IPS-NIHi7 (cell line): ENCODE data around the gene TOR2A.
A peak's percentile ranks its signal among the peaks of the same experiment; 100 is the strongest.
"Not testable (repeated sequence)": the region's sequence is repeated elsewhere in the genome, so short reads cannot be mapped to it uniquely, and the experiment has no call there.

Source experiments
- DNase-seq: peaks from one replicate; pipeline ENCODE4 v3.0.0; 2012; ENCODE audit warnings: mixed read lengths; ENCODE audit errors: extremely low spot score

Gene TOR2A

GRCh38 chr9:127734747-127735529, at the start of gene TOR2A:
TSS of gene TOR2A (minus strand) at chr9:127735294. CDS start at chr9:127735270, 24 bp downstream.
- DNase-seq, result peak; percentile 97

GRCh38 chr9:127783111-127784008, 48.3 kb upstream of the TOR2A start:
- no peak for DNase-seq

DNA sequence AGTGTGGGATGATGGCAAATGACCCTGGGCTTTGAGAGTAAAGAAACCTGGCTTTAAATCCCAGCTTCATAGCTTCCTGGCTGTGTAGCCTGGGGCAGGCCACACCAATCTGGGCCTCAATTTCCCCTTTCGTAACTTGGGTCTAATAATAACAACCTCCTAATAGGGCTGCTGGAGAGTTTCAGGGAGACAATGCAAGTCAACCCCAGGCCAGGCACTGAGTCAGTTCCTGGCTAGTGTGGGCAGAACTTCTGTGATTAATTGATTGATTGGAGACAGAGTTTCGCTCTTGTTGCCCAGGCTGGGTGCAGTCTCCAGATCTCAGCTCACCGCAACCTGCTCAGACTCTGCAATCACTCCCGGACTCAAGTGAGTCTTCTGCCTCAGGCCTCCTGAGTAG, 46.7 kb upstream of the TOR2A start:
- no peak for DNase-seq

DNA sequence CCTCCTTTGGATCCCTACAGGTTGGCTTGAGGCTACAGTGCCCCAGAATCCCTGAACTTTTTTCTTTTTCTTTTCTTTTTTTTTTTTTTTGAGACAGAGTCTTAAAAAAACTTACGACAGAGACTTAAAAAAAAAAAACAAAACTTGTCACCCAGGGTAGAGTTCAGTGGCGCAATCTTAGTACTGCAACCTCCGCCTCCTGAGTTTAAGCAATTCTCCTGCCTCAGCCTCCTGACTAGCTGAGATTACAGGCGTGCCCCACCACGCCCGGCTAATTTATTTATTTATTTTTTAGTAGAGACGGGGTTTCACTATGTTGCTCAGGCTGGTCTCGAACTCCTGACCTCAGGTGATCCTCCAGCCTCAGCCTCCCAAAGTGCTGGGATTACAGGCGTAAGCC, 45.8 kb upstream of the TOR2A start:
- not testable (repeated sequence) for DNase-seq

DNA sequence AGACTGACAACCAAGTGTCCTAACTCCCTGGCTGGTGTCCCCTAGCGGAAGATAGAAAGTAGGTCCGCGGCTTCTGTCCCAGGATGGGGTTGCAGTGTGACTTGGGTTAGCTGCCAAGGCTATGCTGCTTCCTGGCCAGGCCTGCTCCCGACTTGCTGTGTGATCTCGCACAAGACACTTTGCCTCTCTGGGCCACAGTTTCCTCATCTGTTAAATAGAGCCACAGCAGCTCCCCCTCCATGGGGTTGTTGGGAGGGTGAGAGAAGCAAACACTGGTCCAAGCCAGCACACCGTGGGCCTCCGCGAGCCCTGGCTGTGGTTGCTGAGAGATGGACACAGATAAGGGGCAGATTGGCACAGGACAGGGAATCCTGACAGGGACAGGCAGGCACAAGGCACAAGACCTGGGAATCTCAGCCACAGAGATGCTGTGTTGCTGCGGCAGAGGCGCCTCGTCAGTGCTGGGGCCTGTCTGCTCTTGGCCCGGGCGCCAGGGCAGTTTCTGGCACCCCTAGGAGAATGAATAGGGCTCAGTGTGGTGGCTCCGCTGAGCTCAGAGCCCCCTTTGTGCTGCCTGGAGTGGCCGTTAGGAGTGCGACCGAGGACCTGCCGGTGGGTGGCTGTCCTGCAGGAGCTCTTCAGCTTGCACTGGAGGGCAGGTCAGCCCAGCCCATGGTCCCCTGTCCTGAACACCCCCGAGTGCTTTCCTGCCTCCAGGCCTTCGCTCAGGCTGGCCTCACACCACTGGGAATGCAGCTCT, 45.2 kb upstream of the TOR2A start:
- DNase-seq, result no peak

DNA sequence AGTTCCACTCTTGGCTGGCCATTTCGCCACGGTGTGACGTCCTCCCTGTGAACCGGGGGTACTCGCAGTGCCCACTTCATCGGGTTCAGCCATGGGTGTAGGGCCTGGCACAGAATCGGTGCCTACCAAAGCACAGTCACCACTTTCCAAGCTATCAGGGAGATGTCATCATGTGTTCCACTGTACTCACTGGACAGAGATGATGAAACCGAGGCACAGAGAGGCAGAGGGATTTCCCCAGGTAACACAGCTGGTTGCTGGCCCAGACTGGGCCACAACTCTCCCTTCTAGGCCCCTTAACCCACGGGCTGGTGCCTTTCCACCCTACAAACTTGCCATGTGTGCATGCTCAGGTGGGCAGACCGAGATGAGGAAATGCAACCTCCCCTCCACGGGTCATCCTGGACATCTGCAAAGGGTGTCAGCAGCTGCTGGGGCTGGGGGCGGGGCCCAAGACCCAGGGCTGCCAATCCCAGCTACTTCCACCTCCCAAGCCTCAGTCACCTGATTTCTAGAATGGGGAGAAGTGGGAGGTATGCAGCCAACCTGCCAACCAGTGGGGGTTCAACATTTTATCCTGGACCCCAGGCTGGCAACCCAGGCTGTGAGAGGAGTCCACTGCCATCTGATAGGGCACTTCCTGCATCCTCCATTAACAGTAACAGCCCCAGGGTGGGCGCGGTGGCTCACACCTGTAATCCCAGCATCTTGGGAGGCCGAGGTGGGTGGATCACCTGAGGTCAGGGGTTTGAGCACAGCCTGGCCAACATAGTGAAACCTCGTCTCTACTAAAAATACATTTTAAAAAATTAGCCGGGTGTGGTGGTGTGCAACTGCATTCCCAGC, 44.3 kb upstream of the TOR2A start:
- no peak for DNase-seq

- DNase-seq, result no peak
Observed at GRCh38 chr9:127778280-127779135, 43.4 kb upstream of the TOR2A start, which contains the start of gene SH2D3C. TSS of gene SH2D3C (minus strand) at chr9:127778666. CDS start at chr9:127778627, 39 bp downstream.

- DNase-seq, result no peak
Observed at GRCh38 chr9:127777368-127777980, 42.4 kb upstream of the TOR2A start.

DNA sequence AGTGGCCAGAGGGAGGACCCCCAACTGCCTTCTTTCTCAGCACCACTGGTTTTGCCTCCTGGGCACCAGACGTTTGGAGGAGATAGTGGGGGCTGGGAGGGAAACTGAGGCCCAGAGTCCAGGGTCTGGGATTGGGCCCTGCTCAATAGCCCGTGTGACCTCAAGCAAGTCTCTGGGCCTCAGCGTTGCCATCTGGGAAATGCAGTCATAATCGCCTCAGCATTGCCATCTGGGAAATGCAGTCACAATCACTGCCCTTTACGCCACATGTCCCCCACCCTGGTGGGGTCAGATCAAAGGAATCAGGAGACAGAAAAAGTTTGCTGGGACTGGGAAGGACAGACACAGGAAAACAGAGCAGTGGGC, 41.8 kb upstream of the TOR2A start:
- no peak for DNase-seq

DNA sequence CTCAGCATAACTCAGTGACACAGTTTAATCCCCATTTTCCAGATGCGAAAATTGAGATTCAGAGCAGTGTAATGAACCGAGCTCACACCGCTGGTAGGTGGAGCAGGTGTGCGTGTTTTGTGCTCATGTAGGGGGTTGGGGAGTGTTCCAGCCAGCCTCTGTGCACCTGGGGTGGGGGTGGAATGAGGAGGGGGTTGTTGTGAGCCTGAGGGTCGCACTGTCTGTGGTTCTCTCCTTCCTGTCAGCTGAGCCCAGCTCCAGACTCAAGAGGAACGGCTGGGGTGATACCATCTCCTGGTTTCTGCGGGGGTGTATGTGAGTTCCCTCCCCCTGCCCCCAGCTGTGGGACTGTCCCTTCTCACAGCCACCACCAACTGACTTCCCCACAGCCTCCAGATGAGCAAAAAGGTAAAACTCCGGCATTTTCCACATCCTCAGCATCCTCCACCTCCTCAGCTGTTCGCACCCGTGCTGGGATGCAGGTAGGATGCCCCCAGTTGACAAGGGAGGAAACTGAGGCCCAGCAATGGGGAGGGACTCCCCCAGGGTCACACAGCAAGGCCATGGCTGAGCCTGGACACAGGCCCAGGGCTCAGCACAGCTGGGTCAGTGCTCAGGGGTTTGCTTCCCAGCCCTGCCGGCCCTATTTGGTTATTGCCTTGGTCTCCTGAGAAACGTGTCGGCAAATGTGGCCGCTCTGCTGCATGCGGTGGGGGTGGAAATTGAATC, 41.3 kb upstream of the TOR2A start:
- DNase-seq, result peak; percentile 39

DNA sequence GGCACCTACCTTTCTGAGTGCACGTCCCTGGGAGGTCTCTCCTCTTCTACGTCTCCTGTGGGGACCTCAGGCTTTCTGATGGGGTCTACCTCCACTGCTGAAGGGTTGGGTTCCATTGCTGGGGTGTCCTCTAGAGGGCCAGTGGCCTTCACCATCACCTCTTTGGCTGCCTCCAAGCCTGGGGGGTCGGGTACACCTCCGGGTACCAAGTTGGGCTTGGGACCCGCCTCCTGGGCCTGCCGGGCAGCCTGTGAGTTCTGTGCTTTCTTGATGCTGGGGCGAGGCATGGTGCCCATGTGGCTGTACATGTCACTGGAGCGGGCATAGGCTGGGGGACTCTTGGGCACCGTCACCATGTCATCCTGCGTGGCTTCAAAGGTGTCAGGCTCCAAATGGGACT, 38.9 kb upstream of the TOR2A start:
- DNase-seq, result no peak

DNA sequence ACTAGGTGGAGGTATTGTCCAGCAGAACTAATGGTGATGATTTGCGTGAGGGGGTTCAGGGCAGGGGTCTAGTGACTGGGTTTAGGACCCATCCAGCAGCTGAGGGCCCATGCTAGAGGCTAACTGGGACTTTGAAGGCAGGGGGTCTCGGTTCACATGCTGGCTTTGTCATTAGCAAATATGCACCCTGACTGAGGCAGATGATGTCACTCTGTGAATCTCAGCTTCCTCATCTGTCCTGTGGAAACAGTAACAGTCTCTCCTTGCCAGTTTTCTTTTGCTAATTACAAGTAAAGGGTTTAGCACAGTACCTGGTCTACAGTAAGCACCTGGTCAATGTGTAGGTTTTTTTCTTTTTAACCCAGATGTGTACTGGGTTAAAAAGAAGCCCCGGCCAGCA, 38.2 kb upstream of the TOR2A start:
- DNase-seq, result no peak

DNA sequence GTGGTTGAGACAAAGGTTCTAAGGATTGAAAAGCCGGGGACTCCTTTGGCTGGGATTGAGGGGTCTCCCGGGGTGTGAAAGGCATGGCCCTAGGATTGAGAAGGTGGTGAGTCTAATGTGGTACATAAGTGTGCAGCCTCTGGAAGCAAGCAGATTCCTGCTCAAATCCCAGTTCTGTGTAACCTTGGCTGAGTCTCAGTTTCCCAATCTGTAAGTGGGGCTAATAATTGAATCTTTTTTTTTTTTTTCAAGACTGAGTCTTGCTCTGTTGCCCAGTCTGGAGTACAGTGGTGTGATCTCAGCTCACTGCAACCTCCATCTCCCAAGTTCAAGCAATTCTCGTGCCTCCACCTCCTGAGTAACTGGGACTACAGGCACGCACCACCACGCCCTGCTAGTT, 37.5 kb upstream of the TOR2A start:
- no peak for DNase-seq

GRCh38 chr9:127771570-127772189, 36.6 kb upstream of the TOR2A start:
- DNase-seq, result no peak

- DNase-seq, result peak; percentile 97
Observed at GRCh38 chr9:127770905-127771569, 35.9 kb upstream of the TOR2A start.

DNA sequence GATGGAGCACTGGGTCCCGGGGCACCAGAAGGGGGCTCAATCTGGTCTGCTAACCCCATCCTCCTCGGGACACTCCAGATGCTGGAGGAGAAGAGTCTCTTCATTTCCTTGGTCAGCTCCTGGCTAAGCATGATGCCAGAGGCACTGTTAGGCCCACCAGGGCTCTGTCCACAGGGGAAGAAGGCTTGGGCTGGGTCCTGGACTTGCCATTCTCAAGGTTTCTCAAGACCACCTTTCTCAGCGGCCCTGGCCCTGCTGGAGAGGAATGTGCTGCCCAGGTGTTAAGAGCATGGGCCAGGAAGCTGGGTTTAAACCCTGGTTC, 35.5 kb upstream of the TOR2A start:
- DNase-seq, result no peak

- no peak for DNase-seq
Observed at GRCh38 chr9:127769929-127770582, 35.0 kb upstream of the TOR2A start.

DNA sequence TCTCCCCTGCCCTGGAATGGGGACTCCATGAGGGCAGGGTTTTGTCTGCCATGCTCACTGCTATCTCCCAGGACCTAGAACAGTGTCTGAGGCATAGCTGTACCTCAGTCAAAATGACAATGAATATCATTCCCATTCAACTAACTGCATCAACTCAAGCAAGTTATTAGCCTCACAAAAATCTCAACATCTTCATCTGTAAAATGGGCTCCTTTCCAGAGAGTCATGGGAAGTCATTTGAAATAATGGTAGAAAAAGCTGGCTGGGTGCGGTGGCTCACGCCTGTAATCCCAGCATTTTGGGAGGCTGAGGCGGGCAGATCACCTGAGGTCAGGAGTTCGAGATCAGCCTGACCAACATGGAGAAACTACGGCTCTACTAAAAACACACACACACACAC, 34.0 kb upstream of the TOR2A start:
- DNase-seq, result no peak
